Mesodermal cell (in vitro differentiated cells): ENCODE measurements around the gene EBNA1BP2.

ENCODE experiments used
- H3K27ac ChIP-seq: 2 replicates; pipeline ENCODE4 v1.7.0; 2013; ENCODE audit warnings: mild to moderate bottlenecking, low read depth, low read length, moderate library complexity; ENCODE audit not compliant: severe bottlenecking
- H3K36me3 ChIP-seq: 2 replicates; pipeline ENCODE4 v1.7.1; 2013; ENCODE audit warnings: mild to moderate bottlenecking, low read length, moderate library complexity; ENCODE audit not compliant: control insufficient read depth, insufficient read depth
- H3K4me1 ChIP-seq: one replicate; pipeline ENCODE4 v1.7.1; 2013; ENCODE audit warnings: mild to moderate bottlenecking, low read length; ENCODE audit not compliant: insufficient read depth, control insufficient read depth, poor library complexity, severe bottlenecking
- H3K4me3 ChIP-seq: 2 replicates; pipeline ENCODE4 v1.7.0; 2013; ENCODE audit warnings: low read length, control low read depth, mild to moderate bottlenecking; ENCODE audit not compliant: insufficient read depth, poor library complexity, severe bottlenecking; ENCODE audit errors: extremely low read depth
- H3K9me3 ChIP-seq: 2 replicates; pipeline ENCODE4 v1.7.1; 2013; ENCODE audit warnings: mild to moderate bottlenecking, low read length, moderate library complexity; ENCODE audit not compliant: control insufficient read depth
- WGBS, 2 experiments: methylation state at CpG; one replicate each; pipeline ENCODE4 v1.1.5; 2013; ENCODE audit warnings: missing lambda C conversion rate in 2 of 2; ENCODE audit not compliant: insufficient coverage in 2 of 2; 5-methylcytosine and 5-hydroxymethylcytosine counted together

The EBNA1BP2 gene

DNA sequence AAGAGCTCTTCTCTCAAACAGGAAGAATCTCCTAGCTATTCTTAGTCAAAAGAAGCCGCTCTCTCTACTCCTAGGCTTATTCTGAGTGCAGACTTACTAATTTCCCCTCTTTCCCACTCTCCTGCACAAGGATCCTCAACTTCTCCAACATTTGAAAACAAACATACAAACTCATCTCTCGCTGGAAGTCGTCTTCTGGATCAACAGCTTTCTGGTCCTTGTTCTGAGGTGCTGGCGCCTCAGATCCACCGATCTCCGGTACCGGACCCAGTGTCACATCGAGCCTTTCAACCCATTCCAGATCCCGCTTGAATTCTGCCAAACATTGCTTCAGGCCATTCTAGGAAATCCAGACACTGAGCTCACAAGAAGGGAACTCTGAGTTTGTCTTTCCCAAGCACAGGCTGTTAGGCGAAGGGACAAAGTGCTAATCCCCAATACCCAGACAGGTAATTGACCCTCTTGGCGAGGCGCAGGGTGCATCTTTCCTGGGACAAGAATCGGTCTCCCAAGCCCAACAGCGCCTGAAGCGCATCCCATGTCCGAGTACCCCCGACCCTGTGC lies 696 bp downstream of the EBNA1BP2 start:
- H3K9me3 ChIP-seq: peaks cover 5% of the 10 kb centered on the region
- H3K4me1 ChIP-seq: peaks cover 4% of the 10 kb centered on the region
- H3K36me3 ChIP-seq: peaks cover 46% of the 10 kb centered on the region
- WGBS, 2 experiments: 11 to 14% methylated on average over 17 of the region's 17 CpGs
- peak overlapping the region; percentile 86 for H3K4me3 ChIP-seq
- peak overlapping the region; percentile 86 for H3K27ac ChIP-seq

DNA sequence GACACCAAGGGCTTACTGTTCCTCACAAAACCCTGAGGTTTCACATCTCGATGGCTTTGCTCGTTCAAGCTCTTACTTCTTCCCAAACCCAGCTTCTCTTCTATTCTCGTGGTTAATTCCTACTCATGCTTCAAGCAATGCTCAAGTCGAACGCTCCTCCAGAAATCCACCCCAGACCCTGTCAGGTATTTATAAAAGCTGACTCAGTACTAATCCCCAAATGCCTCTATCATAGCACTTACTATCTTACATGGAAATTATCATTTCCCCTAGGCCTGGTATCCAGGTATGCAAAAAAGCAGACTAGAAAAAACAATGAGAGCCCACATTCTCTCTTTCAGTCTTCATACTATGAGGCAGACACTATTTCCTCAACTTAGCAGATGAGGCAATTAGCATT lies 6.3 kb downstream of the EBNA1BP2 start:
- Histone ChIP-seq H3K27ac (no peak overlapping the region), H3K4me3 (no peak overlapping the region), H3K4me1 (peaks cover 4% of the 10 kb centered on the region), H3K36me3 (peaks cover 83% of the 10 kb centered on the region), H3K9me3 (no peaks in the 10 kb centered on the region)
- WGBS, 2 experiments: 94 to 97% methylated on average over 5 of the region's 5 CpGs

DNA sequence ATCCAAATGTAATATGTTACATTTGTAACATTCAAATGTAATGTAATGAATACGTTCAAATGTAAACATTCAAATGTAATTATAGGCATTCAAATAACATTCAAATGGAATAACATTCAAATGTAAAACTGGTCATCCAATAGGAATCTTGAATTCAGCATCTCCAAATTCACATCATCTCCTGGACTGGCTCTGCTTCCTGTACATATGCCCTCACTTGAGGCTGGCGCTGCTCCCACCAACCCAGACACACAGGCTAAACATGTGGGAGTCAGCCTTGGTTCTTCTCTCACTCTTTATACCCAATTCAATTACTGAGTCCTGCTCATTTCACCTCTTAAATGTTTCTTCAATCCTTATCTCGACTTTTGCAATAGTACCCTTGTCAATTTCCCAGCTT lies 6.9 kb downstream of the EBNA1BP2 start:
- WGBS, 2 experiments: 93 to 100% methylated on average over 1 to 2 of the region's 3 CpGs

DNA sequence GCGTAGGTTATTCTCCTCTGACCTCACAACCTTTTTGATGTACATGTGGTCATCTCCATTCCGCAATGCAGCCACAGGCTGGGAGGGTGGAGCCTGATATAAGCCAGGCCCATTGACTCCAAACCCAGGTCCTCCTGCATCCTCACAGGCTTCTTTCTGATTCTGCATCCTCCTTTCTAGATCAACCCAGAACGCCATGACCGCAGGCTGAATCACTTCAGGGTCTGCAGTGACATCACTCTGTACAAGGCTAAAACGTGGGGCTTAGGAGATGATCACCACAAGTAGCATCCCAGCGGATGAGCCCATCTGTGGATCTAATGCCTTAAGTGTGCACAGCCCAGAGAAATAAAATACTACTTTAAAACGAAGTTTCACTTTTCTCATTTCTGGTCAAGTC lies 16.1 kb downstream of the EBNA1BP2 start:
- Histone ChIP-seq H3K9me3 (no peaks in the 10 kb centered on the region), H3K4me1 (peaks cover 7% of the 10 kb centered on the region), H3K4me3 (no peak overlapping the region), H3K36me3 (no peaks in the 10 kb centered on the region), H3K27ac (no peak overlapping the region)
- 90 to 96% methylated on average over 4 to 6 of the region's 7 CpGs for WGBS, 2 experiments

More for the DNA sequence above, 6.9 kb downstream of the EBNA1BP2 start:
- H3K36me3 ChIP-seq: peaks cover 77% of the 10 kb centered on the region
- H3K27ac ChIP-seq: no peak overlapping the region
- H3K4me1 ChIP-seq: no peaks in the 10 kb centered on the region
- no peaks in the 10 kb centered on the region for H3K9me3 ChIP-seq
- H3K4me3 ChIP-seq: no peak overlapping the region

DNA sequence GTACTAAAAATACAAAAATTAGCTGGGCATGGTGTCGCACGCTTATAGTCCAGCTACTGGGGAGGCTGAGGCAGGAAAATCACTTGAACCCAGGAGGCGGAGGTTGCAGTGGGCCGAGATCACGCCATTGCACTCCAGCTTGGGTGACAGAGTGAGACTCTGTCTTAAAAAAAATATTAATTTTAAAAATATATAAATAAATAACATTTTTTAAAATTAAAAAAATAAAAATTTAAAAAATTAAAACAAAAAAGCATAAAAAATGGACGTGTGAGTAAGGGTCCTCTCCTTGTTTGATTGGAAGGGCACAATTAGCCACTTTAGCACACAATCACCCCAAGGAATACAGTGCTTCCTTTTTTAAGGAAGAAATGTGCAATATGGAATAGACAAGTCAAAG lies 18.6 kb downstream of the EBNA1BP2 start:
- H3K9me3 ChIP-seq: no peaks in the 10 kb centered on the region
- no peak overlapping the region for H3K4me3 ChIP-seq
- H3K27ac ChIP-seq: no peak overlapping the region
- WGBS, 2 experiments: 100% methylated on average over 2 of the region's 6 CpGs
- H3K36me3 ChIP-seq: no peaks in the 10 kb centered on the region
- peaks cover 10% of the 10 kb centered on the region for H3K4me1 ChIP-seq

DNA sequence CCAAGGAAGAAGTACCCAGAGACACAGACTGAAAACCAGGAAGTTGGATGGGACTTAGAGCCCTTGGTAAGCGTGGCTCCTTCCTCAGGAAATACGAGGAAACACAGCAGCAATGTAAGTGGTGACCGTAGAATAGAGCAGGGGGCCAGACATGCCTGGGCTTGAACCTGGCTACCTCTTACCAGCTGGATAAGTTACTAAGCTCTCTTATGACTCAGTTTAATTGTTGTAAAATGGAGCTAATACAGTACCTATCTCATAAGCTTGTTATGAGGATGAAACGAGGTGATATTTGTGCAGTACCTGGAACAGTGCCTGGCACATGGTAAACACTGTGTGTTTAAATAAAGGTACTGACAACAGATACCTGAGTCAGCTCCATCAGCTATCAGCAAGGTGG lies 19.2 kb downstream of the EBNA1BP2 start:
- peaks cover 13% of the 10 kb centered on the region for H3K4me1 ChIP-seq
- H3K36me3 ChIP-seq: no peaks in the 10 kb centered on the region
- H3K27ac ChIP-seq: peak overlapping the region; percentile 49
- no peak overlapping the region for H3K4me3 ChIP-seq
- 88 to 91% methylated on average over 3 to 4 of the region's 4 CpGs for WGBS, 2 experiments
- H3K9me3 ChIP-seq: no peaks in the 10 kb centered on the region

DNA sequence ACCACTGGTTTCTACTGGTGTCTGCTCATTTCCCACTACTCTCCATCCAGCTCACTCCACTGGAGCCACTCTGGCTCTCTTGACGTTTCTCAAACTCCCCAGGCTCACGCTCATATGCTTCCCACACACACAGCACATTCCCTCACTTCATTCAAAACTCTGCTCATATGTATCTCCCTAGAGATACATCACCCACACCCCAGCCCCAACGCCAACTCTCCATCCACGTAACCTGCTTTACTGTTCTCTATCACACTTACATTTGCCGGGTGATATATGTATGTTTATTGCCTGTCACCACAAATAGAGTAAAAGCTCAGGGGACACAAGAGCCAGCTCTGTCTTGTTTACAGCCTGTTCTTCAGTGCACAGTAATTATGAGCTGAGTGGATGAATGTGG lies 22.2 kb downstream of the EBNA1BP2 start:
- no peak overlapping the region for H3K4me3 ChIP-seq
- H3K4me1 ChIP-seq: peaks cover 13% of the 10 kb centered on the region
- H3K27ac ChIP-seq: no peak overlapping the region
- no peaks in the 10 kb centered on the region for H3K9me3 ChIP-seq
- 87 to 92% methylated on average over 2 to 4 of the region's 5 CpGs for WGBS, 2 experiments
- no peaks in the 10 kb centered on the region for H3K36me3 ChIP-seq

DNA sequence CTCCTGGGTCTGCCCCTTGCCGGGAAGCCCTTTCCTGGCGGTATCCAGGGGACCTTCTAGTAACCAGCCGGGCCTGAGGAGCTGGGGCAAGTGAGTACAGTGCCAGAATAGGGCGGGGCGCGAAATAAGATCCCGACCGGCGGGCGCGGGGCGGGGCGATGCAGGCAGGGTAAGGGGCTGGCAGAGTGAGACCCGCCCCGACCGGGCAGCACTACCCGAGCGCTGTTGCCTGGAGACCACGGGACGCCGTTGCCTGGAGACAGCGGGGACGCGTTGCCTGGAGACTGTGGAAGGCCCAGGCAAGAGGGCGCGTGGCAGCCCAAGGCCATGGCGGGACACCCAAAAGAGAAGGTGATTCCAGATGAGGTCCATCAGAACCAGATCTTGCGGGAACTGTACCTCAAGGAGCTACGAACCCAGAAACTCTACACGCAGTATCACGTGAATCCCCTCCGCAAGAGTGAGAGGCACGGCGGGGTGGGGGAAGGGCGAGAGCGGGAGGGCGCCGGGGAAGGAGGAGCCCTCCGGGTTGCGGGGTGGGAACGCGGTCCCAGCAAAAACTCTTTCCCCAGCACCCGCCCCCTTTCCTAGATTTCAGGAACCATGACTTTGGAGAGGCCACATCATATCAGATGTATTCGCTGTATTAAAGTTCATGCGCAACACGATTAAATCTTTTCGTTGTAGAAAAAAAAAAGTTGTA lies 24.3 kb downstream of the EBNA1BP2 start:
- peaks cover 8% of the 10 kb centered on the region for H3K4me1 ChIP-seq
- H3K27ac ChIP-seq: no peak overlapping the region
- H3K4me3 ChIP-seq: peak overlapping the region; percentile 37
- H3K9me3 ChIP-seq: no peaks in the 10 kb centered on the region
- H3K36me3 ChIP-seq: no peaks in the 10 kb centered on the region
- WGBS, 2 experiments: 2 to 5% methylated on average over 36 to 40 of the region's 47 CpGs

DNA sequence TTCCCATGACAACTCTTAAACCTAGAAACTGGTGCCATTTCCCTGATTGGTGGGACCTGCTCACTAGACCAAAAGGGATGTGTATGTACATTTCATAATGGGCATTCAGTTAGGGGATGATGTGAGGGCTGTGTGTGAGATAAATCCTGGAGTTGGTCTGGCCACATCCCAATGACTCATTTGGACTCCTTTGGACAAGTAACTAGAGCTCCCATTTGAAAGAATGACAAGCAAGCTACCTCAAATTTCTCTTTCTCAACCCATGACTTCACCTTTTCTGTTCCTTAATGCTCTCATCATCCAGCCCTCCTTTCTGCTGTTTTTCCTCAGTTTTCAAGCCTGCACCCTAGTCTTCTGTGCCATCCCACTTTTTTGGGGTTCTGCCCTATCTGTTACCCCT lies 27.9 kb downstream of the EBNA1BP2 start:
- peaks cover 4% of the 10 kb centered on the region for H3K9me3 ChIP-seq
- no peak overlapping the region for H3K4me3 ChIP-seq
- H3K4me1 ChIP-seq: peaks cover 6% of the 10 kb centered on the region
- H3K27ac ChIP-seq: no peak overlapping the region
- H3K36me3 ChIP-seq: no peaks in the 10 kb centered on the region

DNA sequence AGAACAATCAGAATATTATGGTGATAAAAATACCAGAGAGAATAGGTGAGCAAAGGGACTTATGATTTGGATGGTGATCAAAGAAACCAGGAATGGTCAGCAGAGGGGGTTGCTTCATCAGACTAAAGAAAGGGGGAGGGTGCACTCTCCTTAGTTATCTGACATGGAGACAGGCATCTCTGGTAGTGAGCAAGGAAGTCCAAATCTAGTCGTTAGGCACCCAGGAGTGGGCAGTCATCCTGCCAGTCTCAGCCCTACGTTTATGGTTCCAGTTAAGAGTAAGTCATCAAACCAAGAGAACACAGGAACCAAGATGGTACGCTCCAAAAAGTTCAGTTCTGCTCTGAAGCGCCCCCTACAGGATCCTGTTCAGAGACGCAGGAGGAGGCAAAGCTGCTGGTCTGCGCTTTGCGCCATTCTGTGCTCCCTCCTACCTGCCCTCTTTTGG lies 28.6 kb downstream of the EBNA1BP2 start:
- peaks cover 3% of the 10 kb centered on the region for H3K4me1 ChIP-seq
- peaks cover 4% of the 10 kb centered on the region for H3K9me3 ChIP-seq
- H3K4me3 ChIP-seq: no peak overlapping the region
- H3K36me3 ChIP-seq: no peaks in the 10 kb centered on the region
- 65 to 67% methylated on average over 7 of the region's 7 CpGs for WGBS, 2 experiments
- no peak overlapping the region for H3K27ac ChIP-seq

DNA sequence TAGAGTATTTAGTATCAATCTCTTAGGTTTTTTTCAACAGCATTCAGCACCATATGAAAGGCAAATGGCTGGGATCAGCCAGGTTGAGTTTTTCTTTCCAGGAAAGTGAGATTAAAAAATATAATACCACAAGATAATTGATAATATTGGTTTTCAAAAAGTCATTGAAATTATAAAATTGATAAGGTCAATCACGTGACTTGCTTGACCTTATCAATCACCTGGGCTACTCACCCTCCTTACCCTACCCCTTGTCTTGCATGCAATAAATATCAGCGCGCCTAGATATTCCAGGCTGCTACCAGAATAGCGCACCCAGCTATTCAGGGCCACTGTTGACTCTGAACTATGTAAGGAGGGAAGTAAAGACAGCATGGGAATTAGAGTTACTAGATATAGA lies 31.5 kb downstream of the EBNA1BP2 start:
- no peak overlapping the region for H3K4me3 ChIP-seq
- H3K36me3 ChIP-seq: no peaks in the 10 kb centered on the region
- 100% methylated on average over 3 of the region's 4 CpGs; no CpG with 5 or more reads in 1 of the 2 experiments for WGBS, 2 experiments
- H3K27ac ChIP-seq: no peak overlapping the region
- H3K4me1 ChIP-seq: no peaks in the 10 kb centered on the region
- H3K9me3 ChIP-seq: peaks cover 4% of the 10 kb centered on the region
